Measurements from ENCODE around the gene FAM3C.

Gene FAM3C

GRCh38 chr7:121376979-121377378 lies 19.1 kb downstream of the FAM3C start:
- no peak for DNase-seq

GRCh38 chr7:121373177-121373576 lies 22.9 kb downstream of the FAM3C start:
- DNase-seq = no peak

- no peak for DNase-seq
These were observed 23.6 kb downstream of the FAM3C start for GRCh38 chr7:121372376-121373010.

GRCh38 chr7:121371883-121372282 lies 24.2 kb downstream of the FAM3C start:
- DNase-seq = no peak

GRCh38 chr7:121371367-121371766 lies 24.7 kb downstream of the FAM3C start:
- no peak for DNase-seq

GRCh38 chr7:121369462-121369861 lies 26.6 kb downstream of the FAM3C start:
- DNase-seq = no peak

GRCh38 chr7:121366852-121367431 lies 29.2 kb downstream of the FAM3C start:
- DNase-seq = no peak

GRCh38 chr7:121360564-121360963 lies 35.5 kb downstream of the FAM3C start:
- no peak for DNase-seq

GRCh38 chr7:121355574-121355973 lies 40.5 kb downstream of the FAM3C start:
- DNase-seq = no peak

- DNase-seq = no peak
These were observed 43.8 kb downstream of the FAM3C start for GRCh38 chr7:121352323-121352722.

- no peak for DNase-seq
These were observed 44.4 kb downstream of the FAM3C start for GRCh38 chr7:121351682-121352081.

GRCh38 chr7:121344497-121344896 lies 51.6 kb downstream of the FAM3C start:
- DNase-seq = no peak

- no peak for DNase-seq
These were observed 52.0 kb downstream of the FAM3C start for GRCh38 chr7:121344093-121344492.

GRCh38 chr7:121343302-121343701 lies 52.8 kb downstream of the FAM3C start:
- DNase-seq = no peak

GRCh38 chr7:121342631-121343030 lies 53.5 kb downstream of the FAM3C start:
- DNase-seq = no peak

GRCh38 chr7:121341933-121342332 lies 54.2 kb downstream of the FAM3C start:
- no peak for DNase-seq

GRCh38 chr7:121339082-121339481 lies 57.0 kb downstream of the FAM3C start:
- no peak for DNase-seq

- DNase-seq = no peak
These were observed 58.7 kb downstream of the FAM3C start for GRCh38 chr7:121337398-121337797.

GRCh38 chr7:121336579-121336978 lies 59.5 kb downstream of the FAM3C start:
- no peak for DNase-seq

- DNase-seq = no peak
These were observed 61.0 kb downstream of the FAM3C start for GRCh38 chr7:121334875-121335648.

- no peak for DNase-seq
These were observed 61.7 kb downstream of the FAM3C start for GRCh38 chr7:121334376-121334775.

GRCh38 chr7:121331574-121331973 lies 64.5 kb downstream of the FAM3C start:
- no peak for DNase-seq

GRCh38 chr7:121331048-121331447 lies 65.1 kb downstream of the FAM3C start:
- no peak for DNase-seq

Measured in activated CD8-positive, alpha-beta memory T cell treated with anti-CD3 and anti-CD28 coated beads, Interleukin-2, amount 50 U/mL, for 48 hours (primary cell).